SK-N-MC (cell line): Measurements from ENCODE around the gene PPM1B.

Experiments
- EZH2 ChIP-seq: fragments of 200-600 bp; sonication (generic); IDR thresholded peaks from one replicate; pipeline ENCODE4 v1.6.1; 2017; ENCODE audit warnings: antibody characterized with exemption
- FOXP2 ChIP-seq: optimal IDR thresholded peaks from 2 replicates; pipeline ENCODE3; 2011; ENCODE audit warnings: mild to moderate bottlenecking, moderate library complexity; ENCODE audit not compliant: insufficient read depth; ENCODE audit errors: extremely low read length, control extremely low read depth
- POLR2AphosphoS5 ChIP-seq: IDR thresholded peaks from 2 replicates; pipeline ENCODE4 v1.6.1; 2012; ENCODE audit warnings: mild to moderate bottlenecking, low read depth, low read length, borderline replicate concordance

DNA sequence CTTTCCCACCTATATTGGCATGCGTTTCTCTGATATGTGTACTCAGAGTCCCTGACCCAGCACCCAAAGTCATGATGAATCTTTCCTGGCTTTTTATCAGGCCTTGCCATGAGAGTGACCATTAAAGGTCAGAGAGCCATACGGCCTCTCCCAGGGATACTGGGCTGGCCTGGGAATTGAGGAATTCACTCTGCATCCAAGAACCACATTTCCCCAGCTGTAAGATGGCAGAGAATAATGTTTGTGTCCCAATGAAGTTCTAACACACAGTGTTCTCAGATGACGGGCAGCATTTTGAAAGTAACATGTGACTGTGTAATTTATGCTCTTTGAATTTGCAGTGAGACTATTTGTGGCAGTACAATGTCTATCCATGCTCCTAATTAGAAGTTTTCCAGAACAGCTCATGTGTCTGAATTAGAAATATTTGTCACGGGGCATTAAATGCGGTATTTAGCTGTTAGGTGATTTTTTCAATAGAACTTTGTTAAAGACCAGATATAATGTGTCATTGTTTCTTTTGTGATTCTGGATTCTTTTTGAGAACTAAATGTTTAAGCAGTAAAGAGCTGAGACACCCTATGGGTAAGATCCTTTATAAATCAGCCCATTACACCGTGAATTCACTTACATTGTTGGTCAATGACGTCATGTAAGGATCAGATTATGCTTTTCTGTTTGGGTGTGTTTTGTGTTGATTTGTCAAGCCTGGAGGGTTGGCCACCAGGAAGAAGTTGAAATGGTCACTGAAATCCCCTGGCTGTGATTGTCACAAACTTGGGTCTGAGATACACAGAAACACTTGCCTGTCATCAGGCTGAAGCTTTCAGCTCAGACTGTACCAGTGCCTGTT is 99.3 kb downstream of the PPM1B start:
- TF ChIP-seq POLR2AphosphoS5: no peak
- no peak for TF ChIP-seq EZH2
- no peak for TF ChIP-seq FOXP2
